Jurkat, Clone E6-1 (cell line): ENCODE measurements around the gene CEP290.
"Not testable (repeated sequence)": the region's sequence is repeated elsewhere in the genome, so short reads cannot be mapped to it uniquely, and the experiment has no call there.

ENCODE experiments used
- DNase-seq: peaks from one replicate; pipeline ENCODE4 v3.0.0-alpha.2; 2011; ENCODE audit warnings: low read depth, low spot score
- H3K4me3 ChIP-seq: 2 replicates; pipeline ENCODE4 v1.5.1; 2011; ENCODE audit warnings: mild to moderate bottlenecking, low read length, control low read depth, moderate library complexity

The CEP290 gene

DNA sequence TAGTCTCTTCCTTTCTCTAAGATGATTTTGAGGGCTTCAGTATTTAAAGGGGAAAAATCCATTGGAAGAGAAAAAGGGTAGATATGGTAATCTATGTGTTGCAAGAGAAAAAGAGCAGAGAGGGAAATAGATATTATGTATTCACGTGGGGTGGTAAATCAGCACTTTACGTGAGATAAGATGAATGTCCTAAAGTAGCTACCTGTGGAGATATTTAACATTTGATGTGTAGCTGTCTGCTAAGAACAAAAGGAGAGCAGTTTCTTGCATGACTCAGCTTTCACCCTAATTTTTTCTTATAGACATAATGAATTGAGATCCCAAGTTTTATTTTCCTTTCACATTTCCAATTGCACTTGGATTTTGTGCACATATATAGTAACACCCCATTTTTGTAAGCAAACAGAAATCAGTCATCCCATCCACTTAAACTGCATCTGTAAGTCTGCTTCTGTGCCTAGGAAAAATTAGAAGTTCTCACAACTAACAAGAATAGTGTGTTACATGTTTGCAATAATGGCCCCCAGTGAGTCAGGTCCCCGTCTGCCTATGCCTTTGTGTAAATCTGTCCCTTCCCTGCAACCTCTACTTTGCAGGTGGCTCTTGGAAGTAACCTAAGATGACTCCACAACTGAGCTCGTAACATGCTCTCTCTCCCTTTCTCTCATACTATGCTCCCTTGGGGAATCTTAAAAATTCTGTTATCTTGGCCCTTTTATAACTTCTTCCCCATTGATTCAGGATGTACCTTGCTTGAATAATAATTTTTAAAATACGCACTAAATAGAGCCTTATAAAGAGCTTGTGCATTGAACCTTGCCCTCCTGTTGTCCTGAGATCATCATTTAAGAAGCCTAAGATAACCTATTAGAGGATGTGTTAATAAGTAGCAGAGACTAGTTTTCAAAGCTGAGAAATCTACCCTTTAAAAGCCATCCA lies 3.9 kb upstream of the CEP290 start:
- no peak for DNase-seq
- no peak overlapping the region for H3K4me3 ChIP-seq

DNA sequence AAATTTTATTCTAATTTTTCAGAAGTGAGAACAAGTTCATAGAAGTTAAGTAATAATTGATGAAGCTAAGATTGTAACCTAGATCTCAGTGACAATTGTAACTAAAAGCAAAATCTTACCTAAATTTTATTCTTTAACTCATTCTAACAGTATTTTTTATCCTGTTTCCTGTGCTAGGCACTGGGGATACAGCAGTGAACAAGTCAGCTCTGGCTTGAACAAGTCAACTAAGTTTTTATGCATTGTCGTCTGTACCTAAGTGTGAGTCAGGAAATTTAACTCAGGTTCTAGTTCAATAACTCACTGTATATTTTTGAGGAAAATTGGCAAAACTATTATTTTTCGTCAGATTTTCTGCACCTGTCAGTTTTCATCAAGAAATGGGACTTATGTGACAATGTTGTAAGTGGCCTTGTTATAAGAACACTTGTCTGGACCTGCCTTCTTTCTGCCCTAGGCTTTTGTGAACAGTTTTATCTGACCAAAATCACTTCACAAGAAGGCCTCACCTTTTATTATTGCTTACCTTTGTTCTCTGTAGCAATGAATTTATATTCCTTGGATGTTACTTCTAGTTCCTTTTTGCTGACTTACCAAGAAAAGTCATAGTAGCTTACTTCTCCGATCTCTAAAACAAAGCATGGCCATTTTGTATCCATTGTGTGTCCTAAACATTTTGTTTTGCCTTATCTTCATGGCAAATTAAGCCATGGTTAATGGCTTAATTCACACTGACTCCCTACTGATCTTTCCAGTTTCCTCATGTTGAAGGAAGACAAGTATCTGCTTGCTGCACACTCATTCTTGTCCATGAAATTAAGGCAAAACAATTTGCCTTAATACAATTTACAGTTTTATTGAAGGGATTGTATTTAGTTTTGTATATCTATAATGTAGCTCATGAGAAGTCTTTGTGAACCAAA lies 2.9 kb upstream of the CEP290 start:
- DNase-seq, result no peak
- no peak overlapping the region for H3K4me3 ChIP-seq

DNA sequence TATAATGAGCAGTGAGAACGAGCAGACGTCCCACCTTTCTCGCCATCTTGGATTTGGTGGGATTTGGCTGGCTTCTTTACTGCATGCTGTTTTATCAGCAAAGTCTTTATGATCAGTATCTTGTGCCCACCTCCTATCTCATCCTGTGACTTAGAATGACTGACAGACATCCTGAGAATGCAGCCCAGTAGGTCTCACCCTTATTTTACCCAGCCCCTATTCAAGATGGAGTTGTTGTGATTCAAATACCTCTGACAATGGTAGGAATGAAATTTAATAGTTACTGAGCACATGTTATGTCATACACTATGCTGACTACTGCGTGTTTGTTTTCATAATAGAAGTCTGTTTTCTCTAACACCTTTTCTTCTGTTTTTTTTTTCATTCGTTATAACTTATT lies 2.1 kb upstream of the CEP290 start:
- H3K4me3 ChIP-seq, result no peak overlapping the region
- DNase-seq, result no peak

DNA sequence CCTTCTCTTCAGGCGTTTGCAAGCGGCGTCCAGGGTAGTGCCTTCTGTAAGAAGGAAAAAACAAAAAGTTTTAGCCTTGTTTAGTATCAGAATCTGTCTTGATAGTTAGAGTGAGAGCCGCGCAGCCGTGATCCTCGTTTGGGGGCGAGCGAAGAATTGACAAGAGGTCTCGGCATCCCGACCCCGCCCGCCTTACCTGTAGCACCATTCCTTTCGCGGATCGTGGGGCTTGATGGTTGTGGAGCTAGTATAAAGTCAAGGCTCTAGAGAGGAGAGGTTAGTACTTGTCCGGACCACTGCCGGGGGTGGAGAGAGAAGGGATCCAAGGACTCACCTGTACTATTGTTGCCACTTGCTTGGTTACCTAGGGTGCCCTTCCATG lies 713 bp upstream of the CEP290 start:
- DNase-seq, result no peak
- H3K4me3 ChIP-seq, result peak overlapping the region; percentile 92

DNA sequence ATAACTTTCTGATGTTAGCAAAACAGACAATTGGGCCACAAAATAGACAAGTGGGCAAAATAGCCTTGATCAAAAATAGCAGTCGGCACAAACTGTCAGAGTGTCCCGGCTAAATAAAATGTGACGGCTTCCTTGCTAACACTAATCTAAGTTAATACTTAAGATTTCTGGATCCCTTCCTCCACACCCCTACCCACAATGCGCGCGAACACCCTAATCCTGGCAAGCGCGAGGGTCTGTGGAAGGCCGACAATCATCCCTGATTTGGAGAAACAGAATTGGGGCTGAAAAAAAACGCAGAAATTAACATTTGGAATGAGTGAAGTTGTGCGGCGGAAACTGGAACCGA lies 489 bp downstream of the CEP290 start:
- no peak for DNase-seq
- H3K4me3 ChIP-seq, result peak overlapping the region; percentile 92

DNA sequence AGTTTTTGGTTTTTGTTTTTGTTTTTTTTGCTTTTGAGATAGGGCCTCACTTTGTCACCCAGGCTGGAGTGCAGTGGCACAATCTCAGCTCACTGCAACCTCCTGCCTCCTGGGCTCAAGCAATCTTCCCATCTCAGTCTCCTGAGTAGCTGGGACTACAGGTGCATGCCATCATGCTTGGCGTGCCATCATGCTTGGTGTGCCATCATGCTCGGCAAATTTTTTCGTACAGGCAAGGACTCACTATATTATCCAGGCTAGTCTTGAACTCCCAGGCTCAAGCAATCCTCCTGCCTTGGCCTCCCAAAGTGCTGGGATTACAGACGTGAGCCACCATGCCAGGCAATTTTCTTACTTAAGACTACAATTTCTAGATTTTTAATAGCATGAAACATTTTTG lies 2.2 kb downstream of the CEP290 start:
- not testable (repeated sequence) for DNase-seq

DNA sequence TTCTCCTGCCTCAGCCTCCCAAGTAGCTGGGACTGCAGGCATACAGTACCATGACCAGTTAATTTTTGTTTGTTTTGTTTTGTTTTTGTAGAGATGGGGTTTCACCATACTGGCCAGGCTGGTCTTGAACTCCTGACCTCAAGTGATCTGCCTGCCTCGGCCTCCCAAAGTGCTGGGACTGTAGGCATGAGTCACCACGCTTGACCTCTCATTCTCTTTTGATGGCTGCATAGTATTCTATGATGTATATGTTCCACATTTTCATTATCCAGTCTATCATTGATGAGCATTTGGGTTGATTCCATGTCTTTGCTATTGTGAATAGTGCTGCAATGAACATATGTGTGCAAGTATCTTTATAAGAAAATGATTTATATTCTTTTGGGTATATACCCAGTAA lies 8.7 kb downstream of the CEP290 start:
- not testable (repeated sequence) for H3K4me3 ChIP-seq, DNase-seq

More for the DNA sequence above, 2.2 kb downstream of the CEP290 start:
- H3K4me3 ChIP-seq, result not testable (repeated sequence)

DNA sequence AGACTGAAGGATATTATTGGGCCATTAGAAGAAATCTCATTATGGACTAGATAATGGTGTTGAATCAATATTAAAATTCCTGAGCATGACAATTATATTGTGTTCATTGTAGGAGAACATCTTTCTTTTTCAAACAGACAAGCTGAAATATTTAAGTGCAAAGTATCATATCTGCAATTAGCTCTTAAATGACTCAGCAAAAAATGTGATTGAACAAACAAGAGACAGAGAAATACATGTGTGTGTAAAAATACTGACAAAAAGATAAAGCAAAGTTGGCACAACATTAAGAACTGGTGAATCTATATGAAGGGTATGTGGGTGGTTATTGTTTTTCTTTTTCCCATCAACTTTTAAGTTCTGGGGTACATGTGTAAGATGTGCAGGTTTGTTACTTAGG lies 9.5 kb downstream of the CEP290 start:
- DNase-seq, result no peak

DNA sequence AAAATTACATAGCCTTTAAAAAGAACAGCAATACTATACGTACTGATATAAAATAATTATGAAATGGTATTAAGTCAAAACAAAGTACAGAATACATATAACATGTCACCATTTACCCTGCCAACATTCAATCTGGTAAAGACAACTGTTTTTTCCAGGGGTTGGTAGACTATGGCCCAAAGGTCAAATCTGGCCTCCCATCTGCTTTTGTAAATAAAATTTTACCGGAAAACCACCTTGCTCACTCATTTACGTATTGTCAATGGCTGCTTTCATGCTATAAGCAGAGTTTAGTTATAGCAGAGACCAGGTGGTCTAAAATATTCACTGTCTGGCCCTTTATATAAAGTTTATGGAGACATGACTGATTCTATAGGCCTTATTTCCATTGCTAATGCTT lies 14.0 kb downstream of the CEP290 start:
- no peak overlapping the region for H3K4me3 ChIP-seq
- no peak for DNase-seq

More for the DNA sequence above, 9.5 kb downstream of the CEP290 start:
- no peak overlapping the region for H3K4me3 ChIP-seq

DNA sequence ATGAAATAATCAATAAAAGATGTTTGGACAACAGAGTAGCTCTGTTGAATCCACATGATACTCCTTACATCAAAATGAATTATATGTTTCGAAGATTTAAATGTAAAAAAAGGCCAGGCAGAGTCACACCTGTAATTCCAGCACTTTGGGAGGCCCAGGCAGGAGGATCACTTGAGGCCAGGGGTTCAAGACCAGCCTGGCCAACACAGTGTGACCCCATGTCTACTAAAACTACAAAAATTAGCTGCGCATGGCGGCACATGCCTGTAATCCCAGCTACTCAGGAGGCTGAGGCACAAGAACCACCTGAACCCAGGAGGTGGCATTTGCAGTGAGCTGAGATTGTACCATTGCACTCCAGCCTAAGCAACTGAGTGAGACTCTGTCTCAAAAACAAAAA lies 14.8 kb downstream of the CEP290 start:
- DNase-seq, result no peak
- H3K4me3 ChIP-seq, result no peak overlapping the region

DNA sequence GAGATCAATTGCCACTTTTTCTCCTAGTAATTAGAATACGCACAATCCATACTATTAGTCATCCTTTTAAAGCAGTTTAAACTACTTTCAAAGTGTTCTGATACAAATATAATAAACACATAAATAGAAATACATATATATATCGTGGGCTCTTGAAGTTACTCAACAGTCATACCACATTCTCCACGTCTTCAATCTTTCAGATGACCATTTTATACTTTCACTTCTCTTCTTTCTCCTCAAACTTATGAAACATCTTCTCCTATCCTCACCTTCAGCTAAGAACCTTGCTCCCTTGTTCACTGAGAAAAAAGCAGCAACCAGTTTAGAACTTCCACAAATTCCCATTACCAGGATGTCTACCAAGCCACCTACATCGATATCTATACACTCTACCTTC lies 19.2 kb downstream of the CEP290 start:
- H3K4me3 ChIP-seq, result no peak overlapping the region
- no peak for DNase-seq

DNA sequence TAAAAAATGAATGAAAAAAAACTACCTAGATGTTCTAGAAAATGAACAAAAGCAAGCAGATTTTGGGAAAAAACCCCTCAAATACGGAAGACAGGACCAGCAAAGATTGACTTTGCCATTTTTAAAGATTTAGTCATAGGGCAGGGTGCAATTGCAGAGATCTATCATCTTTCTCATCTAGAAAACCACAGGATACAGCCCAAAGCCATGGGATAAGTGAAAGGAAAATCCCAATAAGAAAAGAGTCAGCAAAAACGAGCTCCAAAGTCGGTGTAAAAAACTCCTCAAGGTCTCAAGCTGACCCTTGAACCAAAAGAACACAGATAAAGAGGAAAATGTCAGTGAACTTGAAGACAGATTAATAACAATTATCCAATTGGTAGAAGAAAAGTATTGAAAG lies 28.0 kb downstream of the CEP290 start:
- H3K4me3 ChIP-seq, result no peak overlapping the region
- no peak for DNase-seq

DNA sequence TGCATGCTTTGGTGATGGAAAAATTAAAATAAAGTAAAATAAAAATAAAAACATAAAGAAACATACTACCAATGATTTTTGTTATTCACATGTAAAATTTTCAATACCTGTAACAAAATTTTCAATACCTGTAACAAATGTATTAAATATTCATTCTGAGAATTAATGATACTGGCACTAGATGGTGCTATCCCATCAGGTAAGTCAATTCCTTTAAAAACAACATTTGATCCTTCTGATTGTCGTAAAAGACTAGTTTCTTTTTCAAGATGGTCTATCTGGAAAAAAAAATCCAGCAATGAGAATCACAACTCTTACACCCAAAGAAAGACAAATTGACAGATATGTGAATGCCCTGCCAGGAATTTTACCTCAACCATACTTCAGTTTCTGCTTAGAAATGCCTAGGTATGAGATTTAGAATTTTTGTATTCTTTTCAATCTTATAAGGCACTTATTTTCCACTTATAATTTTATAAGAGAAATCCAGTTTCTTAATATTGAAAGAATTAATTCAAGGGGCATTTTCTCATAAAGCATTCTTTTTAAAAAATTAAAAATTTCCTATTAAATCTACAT lies 30.7 kb downstream of the CEP290 start:
- DNase-seq, result no peak
- H3K4me3 ChIP-seq, result no peak overlapping the region

DNA sequence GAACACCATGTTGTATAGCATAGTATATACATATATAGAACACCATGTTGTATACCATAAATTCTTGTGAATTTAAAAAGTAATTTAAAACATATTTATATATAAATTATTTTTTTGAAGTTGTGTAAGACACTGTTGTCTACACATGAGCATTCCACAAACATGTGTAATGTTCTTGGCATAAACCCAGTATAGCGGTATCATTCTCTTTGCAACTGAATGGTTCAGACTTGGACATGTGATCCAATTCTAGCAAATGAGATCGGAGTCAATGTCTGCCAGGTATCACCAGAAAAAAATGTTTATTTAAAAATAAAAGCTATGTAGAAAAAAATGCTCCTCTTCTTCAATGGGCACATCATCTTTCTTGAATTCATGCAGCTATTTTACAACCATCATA lies 33.9 kb downstream of the CEP290 start:
- H3K4me3 ChIP-seq, result no peak overlapping the region
- no peak for DNase-seq

DNA sequence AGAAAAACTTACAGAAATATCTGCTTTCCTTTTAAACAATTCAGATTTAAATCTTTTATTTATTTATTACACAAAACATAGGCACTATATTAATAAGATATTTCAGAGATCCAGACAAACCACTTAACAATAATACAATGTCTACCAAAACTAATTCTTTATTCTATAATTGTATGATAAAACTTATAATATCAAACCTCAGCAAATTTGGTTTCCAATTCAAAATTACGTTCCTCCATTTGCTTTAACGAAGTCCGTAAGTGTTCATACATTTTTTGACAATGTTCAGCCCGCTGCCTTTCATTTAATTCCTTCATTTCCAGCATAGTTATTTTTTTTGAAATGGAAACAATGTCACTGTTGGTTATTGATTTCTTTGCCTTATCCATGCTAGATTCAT lies 48.3 kb downstream of the CEP290 start:
- H3K4me3 ChIP-seq, result no peak overlapping the region
- DNase-seq, result no peak

DNA sequence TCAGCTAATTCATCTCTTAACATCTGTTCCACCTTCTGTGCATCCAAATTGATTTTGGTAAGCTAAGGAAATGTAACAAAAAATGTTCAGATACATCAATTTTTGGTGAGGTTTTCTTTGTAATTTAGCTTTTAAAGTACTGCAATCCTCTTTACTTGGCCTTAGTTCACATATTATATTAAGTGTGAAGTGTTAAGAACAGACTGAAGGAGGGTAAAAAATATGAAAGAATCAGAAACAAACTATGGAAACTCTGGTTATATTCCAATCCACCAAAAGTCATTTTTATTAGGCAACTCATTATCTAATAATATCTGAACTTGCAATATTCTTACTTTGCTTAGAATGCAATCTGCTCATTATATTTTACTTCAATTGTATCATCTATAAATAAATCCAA lies 49.1 kb downstream of the CEP290 start:
- H3K4me3 ChIP-seq, result no peak overlapping the region
- no peak for DNase-seq

DNA sequence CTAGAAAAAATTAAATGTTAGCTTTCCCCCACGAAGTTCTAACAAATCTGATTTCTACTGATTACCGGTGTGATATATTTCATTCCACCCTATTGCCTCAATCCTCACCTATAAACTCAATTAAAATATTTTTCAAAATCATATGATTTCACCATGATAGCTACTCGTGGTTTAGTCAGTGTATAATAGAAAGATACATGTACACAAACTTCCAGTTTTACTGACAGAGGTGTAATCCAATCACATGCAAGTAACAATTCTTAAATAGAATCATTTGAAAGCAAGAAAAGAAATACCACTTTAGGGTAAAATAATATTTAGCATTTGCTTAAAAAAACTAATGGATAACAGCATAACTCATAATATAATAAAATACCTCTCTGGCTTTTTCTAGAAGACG lies 57.7 kb downstream of the CEP290 start:
- no peak for DNase-seq
- H3K4me3 ChIP-seq, result no peak overlapping the region

DNA sequence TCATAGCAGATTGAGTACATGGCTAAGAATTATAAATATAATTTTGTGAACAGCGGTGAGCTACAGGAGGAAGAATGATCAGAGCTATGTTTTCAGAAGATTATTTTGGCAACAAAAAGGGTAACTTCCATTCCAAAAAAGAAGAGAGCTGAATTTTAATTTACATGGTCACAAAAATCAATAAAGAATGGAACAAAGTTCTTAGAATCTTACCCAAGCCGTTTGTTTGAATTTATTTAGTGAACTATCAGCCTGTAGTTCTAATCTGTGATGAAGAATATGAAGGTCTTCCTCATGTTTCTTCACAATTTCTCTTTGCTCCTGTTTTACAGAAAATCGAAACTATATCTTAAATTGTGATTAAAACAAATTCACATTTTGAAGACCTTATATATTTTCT lies 58.3 kb downstream of the CEP290 start:
- H3K4me3 ChIP-seq, result no peak overlapping the region
- no peak for DNase-seq

DNA sequence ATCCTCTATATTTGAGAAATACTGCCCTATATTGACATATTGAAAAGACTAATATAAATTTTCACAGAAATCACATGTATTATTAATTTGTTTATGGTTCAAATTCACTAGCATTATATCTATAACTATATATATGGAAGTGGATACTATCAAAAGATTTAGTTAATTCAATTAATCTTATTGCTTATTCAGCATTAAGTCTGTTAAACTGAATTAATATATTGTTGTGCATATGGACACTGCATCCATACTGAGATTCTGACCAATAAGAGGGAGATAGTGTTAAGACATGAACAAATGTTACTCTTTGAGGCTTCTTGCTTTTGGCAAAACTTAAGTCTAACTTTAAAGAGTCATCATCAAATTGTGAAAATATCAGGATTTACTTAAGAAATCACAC lies 60.6 kb downstream of the CEP290 start:
- no peak for DNase-seq
- H3K4me3 ChIP-seq, result no peak overlapping the region

DNA sequence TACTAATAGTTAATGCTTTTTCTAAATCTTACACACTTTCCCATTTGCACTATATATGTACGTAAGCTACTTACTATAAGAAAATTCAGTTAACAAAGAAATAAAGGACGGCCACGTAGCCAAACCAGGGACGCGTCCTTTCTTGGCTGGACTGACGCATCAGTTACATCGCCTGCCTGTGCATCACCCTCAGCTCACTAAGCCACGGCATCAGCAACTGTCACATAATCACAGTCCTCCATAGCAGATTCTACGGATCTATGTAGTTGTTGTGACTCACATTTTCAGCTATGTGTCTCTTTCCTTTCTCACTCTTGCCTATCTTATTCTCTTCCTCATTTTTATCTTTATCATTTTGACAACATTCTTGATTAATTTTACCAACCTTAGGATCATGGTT lies 74.6 kb downstream of the CEP290 start:
- H3K4me3 ChIP-seq, result no peak overlapping the region
- no peak for DNase-seq
